HEK293T (cell line): Measurements from ENCODE around the gene ANXA5.

ENCODE experiments used
- ARNT ChIP-seq: fragments of 450-650 bp; IDR thresholded peaks from 2 replicates; pipeline ENCODE4 v1.6.1; 2017; ENCODE audit warnings: mild to moderate bottlenecking
- BHLHE40 ChIP-seq: fragments of 450-650 bp; IDR thresholded peaks from 2 replicates; pipeline ENCODE4 v1.6.1; 2016; ENCODE audit warnings: mild to moderate bottlenecking, moderate library complexity, borderline replicate concordance
- CTBP1 ChIP-seq: fragments of 450-650 bp; IDR thresholded peaks from 2 replicates; pipeline ENCODE4 v1.6.1; 2016; ENCODE audit warnings: borderline replicate concordance
- ELF4 ChIP-seq: fragments of 450-650 bp; IDR thresholded peaks from 2 replicates; pipeline ENCODE4 v1.6.1; 2017; ENCODE audit warnings: antibody characterized with exemption
- FOXA1 ChIP-seq: fragments of 450-650 bp; IDR thresholded peaks from 2 replicates; pipeline ENCODE4 v1.6.1; 2016; ENCODE audit warnings: mild to moderate bottlenecking
- FOXK2 ChIP-seq: fragments of 450-650 bp; IDR thresholded peaks from 2 replicates; pipeline ENCODE4 v1.6.1; 2016; ENCODE audit warnings: mild to moderate bottlenecking
- FOXM1 ChIP-seq: fragments of 450-650 bp; IDR thresholded peaks from 2 replicates; pipeline ENCODE4 v1.6.1; 2017; ENCODE audit warnings: mild to moderate bottlenecking, borderline replicate concordance
- NFRKB ChIP-seq: fragments of 450-650 bp; IDR thresholded peaks from 2 replicates; pipeline ENCODE4 v1.6.1; 2016; ENCODE audit warnings: mild to moderate bottlenecking, moderate library complexity
- SP1 ChIP-seq: fragments of 450-650 bp; IDR thresholded peaks from 2 replicates; pipeline ENCODE4 v1.6.1; 2017
- SUZ12 ChIP-seq: fragments of 450-650 bp; IDR thresholded peaks from 2 replicates; pipeline ENCODE4 v1.6.1; 2016; ENCODE audit warnings: mild to moderate bottlenecking
- TARDBP ChIP-seq: fragments of 450-650 bp; IDR thresholded peaks from 2 replicates; pipeline ENCODE4 v1.6.1; 2016
- TF ChIP-seq, protein P1 (sequence below): fragments of 450-650 bp; IDR thresholded peaks from 2 replicates; pipeline ENCODE4 v1.6.1; 2016

DNA sequence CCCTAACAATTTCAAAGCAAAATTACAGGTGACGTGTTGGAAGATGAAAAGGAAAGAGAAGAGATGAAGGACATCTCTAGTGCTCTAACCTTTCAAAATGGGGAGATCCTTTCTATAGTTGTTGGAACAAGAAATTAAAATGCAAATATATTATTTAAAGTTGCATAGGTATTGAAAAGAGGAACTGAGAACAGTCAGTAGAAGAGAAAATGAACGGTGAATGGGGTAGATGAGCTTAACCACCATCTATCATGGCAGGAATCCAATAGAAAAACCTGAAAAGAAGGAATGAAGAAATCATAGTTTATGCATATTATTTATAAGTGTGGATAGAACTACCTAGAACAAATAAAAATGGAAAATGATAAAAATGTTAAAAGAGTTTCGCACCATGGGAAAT, 42.0 kb downstream of the ANXA5 start:
- TF ChIP-seq, protein P1, sequence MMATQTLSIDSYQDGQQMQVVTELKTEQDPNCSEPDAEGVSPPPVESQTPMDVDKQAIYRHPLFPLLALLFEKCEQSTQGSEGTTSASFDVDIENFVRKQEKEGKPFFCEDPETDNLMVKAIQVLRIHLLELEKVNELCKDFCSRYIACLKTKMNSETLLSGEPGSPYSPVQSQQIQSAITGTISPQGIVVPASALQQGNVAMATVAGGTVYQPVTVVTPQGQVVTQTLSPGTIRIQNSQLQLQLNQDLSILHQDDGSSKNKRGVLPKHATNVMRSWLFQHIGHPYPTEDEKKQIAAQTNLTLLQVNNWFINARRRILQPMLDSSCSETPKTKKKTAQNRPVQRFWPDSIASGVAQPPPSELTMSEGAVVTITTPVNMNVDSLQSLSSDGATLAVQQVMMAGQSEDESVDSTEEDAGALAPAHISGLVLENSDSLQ = no peak
- TF ChIP-seq SUZ12 (no peak), FOXA1 (no peak), CTBP1 (no peak), SP1 (no peak), NFRKB (no peak), FOXM1 (no peak), FOXK2 (no peak), TARDBP (no peak), ELF4 (no peak), ARNT (no peak), BHLHE40 (no peak)
